H1 (cell line): ENCODE data around the gene SEMA3C. TPM values are rescaled to one million over a fixed set of nuclear protein-coding genes. Genes with fewer than 3 reads are reported as not detected.

Experiments
- EGR1 ChIP-seq: IDR thresholded peaks from 2 replicates; pipeline ENCODE4 v1.6.1; 2011; ENCODE audit warnings: low read depth, low read length, borderline replicate concordance
- KDM4A ChIP-seq: IDR thresholded peaks from one replicate; pipeline ENCODE4 v1.7.1; 2012; ENCODE audit warnings: low read depth, mild to moderate bottlenecking, moderate library complexity, low read length, inconsistent platforms; ENCODE audit not compliant: severe bottlenecking
- NANOG ChIP-seq: IDR thresholded peaks from 2 replicates; pipeline ENCODE4 v1.6.1; 2011; ENCODE audit warnings: low read length, low read depth, mild to moderate bottlenecking, inconsistent platforms; ENCODE audit not compliant: insufficient read depth, poor library complexity, severe bottlenecking
- PHF8 ChIP-seq: fragments of 200-600 bp; sonication (generic); conservative IDR thresholded peaks from 2 replicates; pipeline ENCODE4 v1.7.1; 2012; ENCODE audit warnings: low read depth, mild to moderate bottlenecking, inconsistent platforms, low read length, moderate library complexity
- polyA plus RNA-seq, 7 experiments: library from polyadenylated mRNA; depleted of rRNA in 3 of 7; stranded (reverse) in 5 of 7; unstranded in 2 of 7; fragments of >200 nt in 5 of 7; fragments of 200-250 nt in 2 of 7; gene quantifications; 1 replicate in 5 of 7; 2 replicates in 1 of 7; 4 replicates in 1 of 7; pipeline versions ENCODE4 v1.2.1 to v1.2.3, GENCODE V29; 2011 to 2013; ENCODE audit warnings: missing spikeins in 2 of 7, mixed read lengths in 2 of 7
- total RNA-seq: library from RNA; stranded (reverse); fragmentation: NEBNext Ultra II Directional; extraction: Animal tissue kit (Norgen Biotek cat#: 25700); gene quantifications from 2 replicates; pipeline ENCODE4 v1.2.1, GENCODE V29; 2021
- TF ChIP-seq, protein P1 (sequence below): fragments of 300-600 bp; sonication (generic); IDR thresholded peaks from 2 replicates; pipeline ENCODE4 v1.7.1; 2012; ENCODE audit warnings: low read length, moderate library complexity, mild to moderate bottlenecking, inconsistent platforms; ENCODE audit not compliant: insufficient replicate concordance

The SEMA3C gene
- total and polyA plus RNA-seq, 2 of the 8 experiments (the other 6 are each of a cell fraction or from before 2014, with no cell fraction given) = 0.15 to 1.4 TPM

DNA sequence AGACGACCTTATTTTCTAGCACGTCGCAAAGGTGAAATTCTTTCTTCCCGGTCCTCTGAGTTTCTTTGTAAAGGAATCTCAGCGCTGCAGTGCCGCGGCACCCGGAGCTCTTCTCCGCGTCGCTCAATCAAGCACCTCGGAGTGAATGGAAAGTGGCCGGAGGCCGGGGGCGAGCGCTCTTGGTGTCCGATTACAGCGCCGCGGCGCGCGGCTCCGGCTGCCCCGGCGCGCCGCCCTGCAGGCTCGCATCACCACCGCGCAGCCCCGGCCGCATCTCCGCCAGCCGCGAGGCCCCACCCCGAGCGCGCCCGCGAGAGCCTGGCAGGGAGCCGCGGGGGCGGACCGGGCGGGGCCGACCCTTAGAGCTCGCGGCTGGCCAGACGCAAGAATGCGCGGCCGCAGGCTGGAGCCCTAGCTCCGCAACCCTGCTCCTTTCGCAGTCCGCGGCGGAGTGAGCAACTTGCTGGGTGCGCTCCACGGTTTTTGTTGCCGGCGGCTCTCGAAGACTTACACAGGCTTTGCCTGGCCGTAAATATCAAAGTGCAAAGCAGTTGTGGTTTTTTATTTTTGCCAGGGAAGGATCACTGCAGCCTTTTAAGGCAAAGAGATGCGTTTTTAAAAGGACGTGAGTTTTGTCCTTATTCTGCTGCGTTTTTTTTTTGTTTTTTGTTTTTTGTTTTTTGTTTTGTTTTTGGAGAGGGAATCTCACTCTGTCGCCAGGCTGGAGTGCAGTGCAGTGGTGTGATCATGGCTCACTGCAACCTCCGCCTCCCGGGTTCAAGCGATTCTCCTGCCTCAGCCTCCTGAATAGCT lies at the start of gene SEMA3C (continued):
- TF ChIP-seq, protein P1, sequence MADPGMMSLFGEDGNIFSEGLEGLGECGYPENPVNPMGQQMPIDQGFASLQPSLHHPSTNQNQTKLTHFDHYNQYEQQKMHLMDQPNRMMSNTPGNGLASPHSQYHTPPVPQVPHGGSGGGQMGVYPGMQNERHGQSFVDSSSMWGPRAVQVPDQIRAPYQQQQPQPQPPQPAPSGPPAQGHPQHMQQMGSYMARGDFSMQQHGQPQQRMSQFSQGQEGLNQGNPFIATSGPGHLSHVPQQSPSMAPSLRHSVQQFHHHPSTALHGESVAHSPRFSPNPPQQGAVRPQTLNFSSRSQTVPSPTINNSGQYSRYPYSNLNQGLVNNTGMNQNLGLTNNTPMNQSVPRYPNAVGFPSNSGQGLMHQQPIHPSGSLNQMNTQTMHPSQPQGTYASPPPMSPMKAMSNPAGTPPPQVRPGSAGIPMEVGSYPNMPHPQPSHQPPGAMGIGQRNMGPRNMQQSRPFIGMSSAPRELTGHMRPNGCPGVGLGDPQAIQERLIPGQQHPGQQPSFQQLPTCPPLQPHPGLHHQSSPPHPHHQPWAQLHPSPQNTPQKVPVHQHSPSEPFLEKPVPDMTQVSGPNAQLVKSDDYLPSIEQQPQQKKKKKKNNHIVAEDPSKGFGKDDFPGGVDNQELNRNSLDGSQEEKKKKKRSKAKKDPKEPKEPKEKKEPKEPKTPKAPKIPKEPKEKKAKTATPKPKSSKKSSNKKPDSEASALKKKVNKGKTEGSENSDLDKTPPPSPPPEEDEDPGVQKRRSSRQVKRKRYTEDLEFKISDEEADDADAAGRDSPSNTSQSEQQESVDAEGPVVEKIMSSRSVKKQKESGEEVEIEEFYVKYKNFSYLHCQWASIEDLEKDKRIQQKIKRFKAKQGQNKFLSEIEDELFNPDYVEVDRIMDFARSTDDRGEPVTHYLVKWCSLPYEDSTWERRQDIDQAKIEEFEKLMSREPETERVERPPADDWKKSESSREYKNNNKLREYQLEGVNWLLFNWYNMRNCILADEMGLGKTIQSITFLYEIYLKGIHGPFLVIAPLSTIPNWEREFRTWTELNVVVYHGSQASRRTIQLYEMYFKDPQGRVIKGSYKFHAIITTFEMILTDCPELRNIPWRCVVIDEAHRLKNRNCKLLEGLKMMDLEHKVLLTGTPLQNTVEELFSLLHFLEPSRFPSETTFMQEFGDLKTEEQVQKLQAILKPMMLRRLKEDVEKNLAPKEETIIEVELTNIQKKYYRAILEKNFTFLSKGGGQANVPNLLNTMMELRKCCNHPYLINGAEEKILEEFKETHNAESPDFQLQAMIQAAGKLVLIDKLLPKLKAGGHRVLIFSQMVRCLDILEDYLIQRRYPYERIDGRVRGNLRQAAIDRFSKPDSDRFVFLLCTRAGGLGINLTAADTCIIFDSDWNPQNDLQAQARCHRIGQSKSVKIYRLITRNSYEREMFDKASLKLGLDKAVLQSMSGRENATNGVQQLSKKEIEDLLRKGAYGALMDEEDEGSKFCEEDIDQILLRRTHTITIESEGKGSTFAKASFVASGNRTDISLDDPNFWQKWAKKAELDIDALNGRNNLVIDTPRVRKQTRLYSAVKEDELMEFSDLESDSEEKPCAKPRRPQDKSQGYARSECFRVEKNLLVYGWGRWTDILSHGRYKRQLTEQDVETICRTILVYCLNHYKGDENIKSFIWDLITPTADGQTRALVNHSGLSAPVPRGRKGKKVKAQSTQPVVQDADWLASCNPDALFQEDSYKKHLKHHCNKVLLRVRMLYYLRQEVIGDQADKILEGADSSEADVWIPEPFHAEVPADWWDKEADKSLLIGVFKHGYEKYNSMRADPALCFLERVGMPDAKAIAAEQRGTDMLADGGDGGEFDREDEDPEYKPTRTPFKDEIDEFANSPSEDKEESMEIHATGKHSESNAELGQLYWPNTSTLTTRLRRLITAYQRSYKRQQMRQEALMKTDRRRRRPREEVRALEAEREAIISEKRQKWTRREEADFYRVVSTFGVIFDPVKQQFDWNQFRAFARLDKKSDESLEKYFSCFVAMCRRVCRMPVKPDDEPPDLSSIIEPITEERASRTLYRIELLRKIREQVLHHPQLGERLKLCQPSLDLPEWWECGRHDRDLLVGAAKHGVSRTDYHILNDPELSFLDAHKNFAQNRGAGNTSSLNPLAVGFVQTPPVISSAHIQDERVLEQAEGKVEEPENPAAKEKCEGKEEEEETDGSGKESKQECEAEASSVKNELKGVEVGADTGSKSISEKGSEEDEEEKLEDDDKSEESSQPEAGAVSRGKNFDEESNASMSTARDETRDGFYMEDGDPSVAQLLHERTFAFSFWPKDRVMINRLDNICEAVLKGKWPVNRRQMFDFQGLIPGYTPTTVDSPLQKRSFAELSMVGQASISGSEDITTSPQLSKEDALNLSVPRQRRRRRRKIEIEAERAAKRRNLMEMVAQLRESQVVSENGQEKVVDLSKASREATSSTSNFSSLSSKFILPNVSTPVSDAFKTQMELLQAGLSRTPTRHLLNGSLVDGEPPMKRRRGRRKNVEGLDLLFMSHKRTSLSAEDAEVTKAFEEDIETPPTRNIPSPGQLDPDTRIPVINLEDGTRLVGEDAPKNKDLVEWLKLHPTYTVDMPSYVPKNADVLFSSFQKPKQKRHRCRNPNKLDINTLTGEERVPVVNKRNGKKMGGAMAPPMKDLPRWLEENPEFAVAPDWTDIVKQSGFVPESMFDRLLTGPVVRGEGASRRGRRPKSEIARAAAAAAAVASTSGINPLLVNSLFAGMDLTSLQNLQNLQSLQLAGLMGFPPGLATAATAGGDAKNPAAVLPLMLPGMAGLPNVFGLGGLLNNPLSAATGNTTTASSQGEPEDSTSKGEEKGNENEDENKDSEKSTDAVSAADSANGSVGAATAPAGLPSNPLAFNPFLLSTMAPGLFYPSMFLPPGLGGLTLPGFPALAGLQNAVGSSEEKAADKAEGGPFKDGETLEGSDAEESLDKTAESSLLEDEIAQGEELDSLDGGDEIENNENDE = no peak
- TF ChIP-seq EGR1 (peak; percentile 99), NANOG (no peak), KDM4A (peak; percentile 28), PHF8 (0 out of 2 replicates have a peak, but pooled peaks have one; percentile 43)
